Esophagus muscularis mucosa (tissue), 4 donors: ENCODE results near the gene EBF3.
"Not testable (repeated sequence)": the region's sequence is repeated elsewhere in the genome, so short reads cannot be mapped to it uniquely, and the experiment has no call there.

Experiments
- CTCF ChIP-seq, 3 experiments: fragments of 200-600 bp in 2 of 3; fragments of 450-650 bp in 1 of 3; sonication (generic) in 2 of 3; IDR thresholded peaks; one replicate each; pipeline ENCODE4 v1.5.1; 2017 to 2019; ENCODE audit warnings: antibody characterized with exemption in 3 of 3, mild to moderate bottlenecking in 2 of 3, moderate library complexity in 1 of 3
- EP300 ChIP-seq: sonication (generic); formaldehyde crosslinking; IDR thresholded peaks from one replicate; pipeline ENCODE4 v1.6.1; 2017; ENCODE audit warnings: antibody characterized with exemption
- POLR2A ChIP-seq: fragments of 450-650 bp; IDR thresholded peaks from one replicate; pipeline ENCODE4 v1.6.1; 2017; ENCODE audit warnings: antibody characterized with exemption, moderate library complexity, mild to moderate bottlenecking, low read depth
- POLR2AphosphoS5 ChIP-seq, 2 donors: sonication (generic); formaldehyde crosslinking; IDR thresholded peaks; one replicate each; pipeline ENCODE4 v1.6.1; 2017; ENCODE audit warnings: antibody characterized with exemption in 2 of 2

- not testable (repeated sequence) for TF ChIP-seq CTCF (IDR thresholded peaks at IDR 0.05); POLR2AphosphoS5 (IDR thresholded peaks at IDR 0.05); POLR2A; EP300
These were observed 43.9 kb downstream of the EBF3 start for GRCh38 chr10:129920187-129920586.
